Measurements from ENCODE around the gene CHST3.

The CHST3 gene

GRCh38 chr10:72010234-72010973 lies 46.2 kb downstream of the CHST3 start:
- DNase-seq (ENCODE audit: low read depth in 2 of 2): no peak

- no peak for DNase-seq (ENCODE audit: low read depth in 2 of 2)
These were observed 46.8 kb downstream of the CHST3 start for GRCh38 chr10:72011016-72011415.

- DNase-seq (ENCODE audit: low read depth in 2 of 2): no peak
These were observed 47.3 kb downstream of the CHST3 start for GRCh38 chr10:72011468-72011867.

GRCh38 chr10:72011976-72012512 lies 47.8 kb downstream of the CHST3 start:
- no peak for DNase-seq (ENCODE audit: low read depth in 2 of 2)

- DNase-seq (ENCODE audit: low read depth in 2 of 2): no peak
These were observed 48.6 kb downstream of the CHST3 start for GRCh38 chr10:72012796-72013195.

- no peak for DNase-seq (ENCODE audit: low read depth in 2 of 2)
These were observed 49.2 kb downstream of the CHST3 start for GRCh38 chr10:72013202-72013945.

GRCh38 chr10:72014197-72014596 lies 50.0 kb downstream of the CHST3 start:
- no peak for DNase-seq (ENCODE audit: low read depth in 2 of 2)

GRCh38 chr10:72014785-72015480 lies 50.7 kb downstream of the CHST3 start:
- DNase-seq (ENCODE audit: low read depth in 2 of 2): no peak

GRCh38 chr10:72015841-72016240 lies 51.6 kb downstream of the CHST3 start:
- DNase-seq (ENCODE audit: low read depth in 2 of 2): no peak

- no peak for DNase-seq (ENCODE audit: low read depth in 2 of 2)
These were observed 52.6 kb downstream of the CHST3 start for GRCh38 chr10:72016608-72017300.

GRCh38 chr10:72019085-72019876 lies 55.1 kb downstream of the CHST3 start:
- DNase-seq (ENCODE audit: low read depth in 2 of 2): no peak

- no peak for DNase-seq (ENCODE audit: low read depth in 2 of 2)
These were observed 57.0 kb downstream of the CHST3 start for GRCh38 chr10:72020914-72021809.

- DNase-seq (ENCODE audit: low read depth in 2 of 2): no peak
These were observed 58.0 kb downstream of the CHST3 start for GRCh38 chr10:72022228-72022627.

GRCh38 chr10:72024596-72024995 lies 60.4 kb downstream of the CHST3 start:
- no peak for DNase-seq (ENCODE audit: low read depth in 2 of 2)

- DNase-seq (ENCODE audit: low read depth in 2 of 2): no peak
These were observed 61.2 kb downstream of the CHST3 start for GRCh38 chr10:72025400-72025799.

GRCh38 chr10:72025832-72026231 lies 61.6 kb downstream of the CHST3 start:
- DNase-seq (ENCODE audit: low read depth in 2 of 2): no peak

GRCh38 chr10:72026278-72027111 lies 62.3 kb downstream of the CHST3 start:
- DNase-seq (ENCODE audit: low read depth in 2 of 2): no peak

GRCh38 chr10:72027498-72027897 lies 63.3 kb downstream of the CHST3 start:
- no peak for DNase-seq (ENCODE audit: low read depth in 2 of 2)

- no peak for DNase-seq (ENCODE audit: low read depth in 2 of 2)
These were observed 65.2 kb downstream of the CHST3 start for GRCh38 chr10:72029414-72029813.

Data from fibroblast of skin of left quadriceps (primary cell).